Pancreas (tissue), 10 donors: ENCODE measurements around the gene CPT1B. TPM values are rescaled to one million over a fixed set of nuclear protein-coding genes. Genes with fewer than 3 reads are reported as not detected.
"Not testable (repeated sequence)": the region's sequence is repeated elsewhere in the genome, so short reads cannot be mapped to it uniquely, and the experiment has no call there.

Source experiments
- ATAC-seq, 4 donors: fragments of 200-7000 bp; cut with Tn5 transposase; one replicate each; pipeline versions ENCODE4 v1.8.0 to v1.9.1; 2020; ENCODE audit warnings: mild to moderate bottlenecking in 4 of 4, moderate library complexity in 4 of 4
- DNase-seq, 6 donors: peaks; one replicate each; pipeline ENCODE4 v3.0.0-alpha.2; 2020
- FAIRE-seq: peaks from 2 replicates; lab custom pipeline; 2012; peaks lifted over from hg19 to GRCh38; lab: Jason Lieb, UNC
- H3K27ac ChIP-seq, 4 donors: fragments of 200-600 bp; sonication (generic); 1 replicate in 3 of 4; 2 replicates in 1 of 4; pipeline versions ENCODE4 v1.5.0 to v1.8.0; 2020
- H3K27me3 ChIP-seq, 4 donors: fragments of 200-600 bp; one replicate each; pipeline ENCODE4 v1.8.0; 2021
- H3K36me3 ChIP-seq, 3 donors: fragments of 200-600 bp; sonication (generic) in 1 of 3; one replicate each; pipeline versions ENCODE4 v1.5.0 to v1.8.0; 2020 to 2021
- H3K4me1 ChIP-seq, 3 donors: fragments of 200-600 bp; one replicate each; pipeline ENCODE4 v1.8.0; 2021
- H3K4me3 ChIP-seq, 4 donors: fragments of 200-600 bp; sonication (generic) in 2 of 4; one replicate each; pipeline versions ENCODE4 v1.5.0 to v1.8.0; 2020 to 2021
- H3K9me3 ChIP-seq, 4 donors: fragments of 200-600 bp; one replicate each; pipeline ENCODE4 v1.8.0; 2021
- CTCF ChIP-seq, 4 donors: fragments of 200-600 bp; sonication (generic) in 3 of 4; IDR thresholded peaks; one replicate each; pipeline versions ENCODE4 v1.5.0 to v1.8.0; 2021; ENCODE audit warnings: antibody characterized with exemption in 4 of 4
- WGBS, 2 donors: extraction: QIAGEN DNeasy Blood & Tissue Kit; methylation state at CpG; one replicate each; pipeline ENCODE4 v1.1.7; 2013; 5-methylcytosine and 5-hydroxymethylcytosine counted together
- intact Hi-C, 3 donors: fragments of 100-400 bp; cut with DNase I; formaldehyde crosslinking; loops; one replicate each; pipeline versions ENCODE4 v1.11.1 to v1.14.2; 2022
- polyA plus RNA-seq, 2 donors: library from polyadenylated mRNA; stranded (reverse); fragments of 200-250 nt; gene quantifications; one replicate each; pipeline ENCODE4 v1.2.3, GENCODE V29; 2013
- total RNA-seq, 6 donors: library from RNA; stranded (reverse); fragmentation: NEBNext Ultra II Directional in 4 of 6; extraction: Animal tissue kit (Norgen Biotek cat#: 25700) in 4 of 6; gene quantifications; one replicate each; pipeline versions ENCODE4 v1.2.1 to v1.2.4, GENCODE V29; 2021 to 2023
- donor health status: healthy with polysubstance abuse.
- donor health status: DM: no; HTN: no; CAD: no; lungs with moderate emphysema.
- donor health status: DM: no; HTN: no; CAD: no.
- donor health status: control.
- donor health status: control.
- donor health status: Bipolar disorder and iron deficiency.
- donor health status: DM: yes; HTN: yes; CAD: no.
- donor health status: DM: no; HTN: no; CAD: no.
- donor health status: DM: no; HTN: no; CAD: no.
- donor health status: DM: yes; HTN: yes; CAD: no.

Gene CPT1B
- total and polyA plus RNA-seq, 8 donors, result 7.2 to 87.0 (median 13.6) TPM

- ATAC-seq, result peak in 2 of 4 donors; percentile 2 to 9
- Histone ChIP-seq H3K36me3 (no peaks in the 10 kb centered on the region), H3K27me3 (no peaks in the 10 kb centered on the region), H3K4me1 (peaks cover 19 to 23% (median 21%) of the 10 kb centered on the region in 3 donors), H3K4me3 (peak overlapping the region in 2 of 4 donors; percentile 3 to 35), H3K9me3 (no peaks in the 10 kb centered on the region), H3K27ac (peak overlapping the region; percentile 85 to 93 (median 87))
- FAIRE-seq, result no peak
- intact Hi-C loops, result no loop called here
- TF ChIP-seq CTCF (IDR thresholded peaks at IDR 0.05), result no peak
- no peak for DNase-seq
- 30% methylated on average over 10 of the region's 10 CpGs for WGBS, 2 donors
These were observed 43.2 kb upstream of the CPT1B start for GRCh38 chr22:50621356-50621880.

GRCh38 chr22:50620593-50621355, 42.5 kb upstream of the CPT1B start:
- FAIRE-seq (no peak), DNase-seq (peak in 4 of 6 donors; percentile 32 to 87 (median 78)), ATAC-seq (peak in 1 of 4 donors; percentile 0)
- no peak overlapping the region for H3K27ac ChIP-seq
- H3K27me3 ChIP-seq, result no peaks in the 10 kb centered on the region
- intact Hi-C loops, result no loop called here
- no peaks in the 10 kb centered on the region for H3K36me3 ChIP-seq
- peaks cover 19 to 23% (median 21%) of the 10 kb centered on the region in 3 donors for H3K4me1 ChIP-seq
- H3K9me3 ChIP-seq, result no peaks in the 10 kb centered on the region
- TF ChIP-seq CTCF (IDR thresholded peaks at IDR 0.05), result no peak
- peak overlapping the region in 2 of 4 donors; percentile 29 to 35 for H3K4me3 ChIP-seq
- 16 to 19% methylated on average over 24 to 25 of the region's 25 CpGs for WGBS, 2 donors

GRCh38 chr22:50614296-50614695, 36.1 kb upstream of the CPT1B start:
- not testable (repeated sequence) for FAIRE-seq
- intact Hi-C loops, result loop anchor here in 1 of 3 donors (10.0 kb wide), 1 partner anchor 349 kb away; the partner anchor contains the start of gene MAPK12

GRCh38 chr22:50613291-50613981, 35.2 kb upstream of the CPT1B start:
- intact Hi-C loops, result loop anchor here in 1 of 3 donors (10.0 kb wide), 1 partner anchor 349 kb away; the partner anchor contains the start of gene MAPK12
- Histone ChIP-seq H3K9me3 (no peaks in the 10 kb centered on the region), H3K4me3 (no peak overlapping the region), H3K27ac (peak overlapping the region; percentile 28 to 44 (median 43)), H3K27me3 (no peaks in the 10 kb centered on the region), H3K36me3 (no peaks in the 10 kb centered on the region), H3K4me1 (no peaks in the 10 kb centered on the region)
- no peak for TF ChIP-seq CTCF (IDR thresholded peaks at IDR 0.05)
- peak; percentile 94 to 98 (median 97) for ATAC-seq
- no peak for FAIRE-seq
- peak; percentile 81 to 95 (median 86) for DNase-seq
- 37 to 38% methylated on average over 22 of the region's 22 CpGs for WGBS, 2 donors

More at GRCh38 chr22:50614296-50614695, 36.1 kb upstream of the CPT1B start:
- H3K36me3 ChIP-seq, H3K4me3 ChIP-seq, H3K27me3 ChIP-seq, H3K27ac ChIP-seq, H3K4me1 ChIP-seq, ATAC-seq, DNase-seq, H3K9me3 ChIP-seq: not testable (repeated sequence)
- WGBS, 2 donors, result 82 to 100% methylated on average over 2 to 3 of the region's 3 CpGs
